ENCODE data around the gene RNF213.
"Not testable (repeated sequence)": the region's sequence is repeated elsewhere in the genome, so short reads cannot be mapped to it uniquely, and the experiment has no call there.

DNA sequence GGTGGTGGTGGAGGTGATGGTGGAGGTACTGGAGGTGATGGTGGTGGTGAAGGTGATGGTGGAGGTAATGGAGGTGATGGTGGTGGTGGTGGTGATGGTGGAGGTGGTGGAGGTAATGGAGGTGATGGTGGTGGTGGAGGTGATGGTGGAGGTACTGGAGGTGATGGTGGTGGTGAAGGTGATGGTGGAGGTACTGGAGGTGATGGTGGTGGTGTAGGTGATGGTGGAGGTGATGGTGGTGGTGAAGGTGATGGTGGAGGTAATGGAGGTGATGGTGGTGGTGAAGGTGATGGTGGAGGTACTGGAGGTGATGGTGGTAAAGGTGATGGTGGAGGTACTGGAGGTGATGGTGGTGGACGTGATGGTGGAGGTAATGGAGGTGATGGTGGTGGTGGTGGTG lies 53.3 kb downstream of the RNF213 start:
- TF ChIP-seq, protein P1, sequence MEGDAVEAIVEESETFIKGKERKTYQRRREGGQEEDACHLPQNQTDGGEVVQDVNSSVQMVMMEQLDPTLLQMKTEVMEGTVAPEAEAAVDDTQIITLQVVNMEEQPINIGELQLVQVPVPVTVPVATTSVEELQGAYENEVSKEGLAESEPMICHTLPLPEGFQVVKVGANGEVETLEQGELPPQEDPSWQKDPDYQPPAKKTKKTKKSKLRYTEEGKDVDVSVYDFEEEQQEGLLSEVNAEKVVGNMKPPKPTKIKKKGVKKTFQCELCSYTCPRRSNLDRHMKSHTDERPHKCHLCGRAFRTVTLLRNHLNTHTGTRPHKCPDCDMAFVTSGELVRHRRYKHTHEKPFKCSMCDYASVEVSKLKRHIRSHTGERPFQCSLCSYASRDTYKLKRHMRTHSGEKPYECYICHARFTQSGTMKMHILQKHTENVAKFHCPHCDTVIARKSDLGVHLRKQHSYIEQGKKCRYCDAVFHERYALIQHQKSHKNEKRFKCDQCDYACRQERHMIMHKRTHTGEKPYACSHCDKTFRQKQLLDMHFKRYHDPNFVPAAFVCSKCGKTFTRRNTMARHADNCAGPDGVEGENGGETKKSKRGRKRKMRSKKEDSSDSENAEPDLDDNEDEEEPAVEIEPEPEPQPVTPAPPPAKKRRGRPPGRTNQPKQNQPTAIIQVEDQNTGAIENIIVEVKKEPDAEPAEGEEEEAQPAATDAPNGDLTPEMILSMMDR (IDR thresholded peaks at IDR 0.05; ENCODE audit: low read length): not testable (repeated sequence)
- TF ChIP-seq EZH2 (optimal IDR thresholded peaks at IDR 0.05; ENCODE audit: low read depth, low read length); EZH2phosphoT487 (IDR thresholded peaks at IDR 0.05; ENCODE audit: low read length): not testable (repeated sequence)
